Glomerular endothelial cell (primary cell): ENCODE results near the gene KDSR. TPM values are rescaled to one million over a fixed set of nuclear protein-coding genes. Genes with fewer than 3 reads are reported as not detected.
A peak's percentile ranks its signal among the peaks of the same experiment; 100 is the strongest.

Experiments used
- DNase-seq: peaks from one replicate; pipeline ENCODE4 v3.0.0-alpha.2; 2011; ENCODE audit warnings: low read depth, low spot score; ENCODE audit errors: extremely low read depth
- total RNA-seq: library from RNA; depleted of rRNA; stranded (reverse); fragments of >200 nt; gene quantifications from 2 replicates; pipeline ENCODE4 v1.2.3, GENCODE V29; 2015

Gene KDSR
- 37.1 and 57.8 TPM in 2 replicates for total RNA-seq

GRCh38 chr18:63367053-63367953, at the start of gene KDSR:
Gene KDSR, minus strand, starts transcription at chr18:63367206. Its CDS starts 88 bp downstream, at chr18:63367118.
- peak; percentile 94 for DNase-seq

- no peak for DNase-seq
Measured at GRCh38 chr18:63412953-63413352, 45.9 kb upstream of the KDSR start.

DNA sequence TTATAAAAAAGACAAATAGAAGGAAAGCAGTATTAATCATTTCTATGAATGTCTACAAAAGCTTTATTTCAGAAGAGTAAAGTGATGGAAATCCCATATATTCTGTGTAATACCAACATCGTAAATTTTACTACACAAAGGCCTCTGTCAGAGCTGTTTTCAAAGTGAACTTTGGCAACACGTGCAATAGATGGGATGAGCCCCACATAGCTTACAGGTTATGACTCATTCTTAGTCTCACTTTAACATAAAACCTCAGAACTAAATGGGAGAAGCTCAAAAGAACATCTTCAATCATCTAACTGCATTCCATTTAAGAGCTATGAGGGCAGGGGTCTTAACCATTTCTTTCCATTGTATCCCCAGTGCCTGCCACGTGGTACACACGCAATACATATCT, 43.8 kb upstream of the KDSR start:
- DNase-seq, result no peak

DNA sequence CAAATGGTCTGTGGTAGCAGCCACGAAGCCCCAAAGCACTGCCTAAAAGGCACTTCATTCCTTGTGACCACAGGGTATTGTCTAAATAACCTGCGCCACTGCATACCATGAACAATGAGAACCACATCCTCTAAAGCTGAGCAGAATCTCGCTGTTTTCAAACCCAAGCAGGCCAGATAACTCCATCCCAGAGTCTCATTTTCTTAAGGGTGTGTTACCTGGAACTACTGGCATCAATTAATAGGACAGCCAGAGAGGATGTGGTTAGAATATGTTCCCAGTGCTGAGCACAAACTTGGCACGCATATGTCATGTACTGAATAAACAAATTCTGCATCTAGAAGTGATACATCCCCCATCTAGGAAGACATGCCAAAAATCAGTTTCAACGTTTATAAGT, 42.3 kb upstream of the KDSR start:
- DNase-seq, result no peak

DNA sequence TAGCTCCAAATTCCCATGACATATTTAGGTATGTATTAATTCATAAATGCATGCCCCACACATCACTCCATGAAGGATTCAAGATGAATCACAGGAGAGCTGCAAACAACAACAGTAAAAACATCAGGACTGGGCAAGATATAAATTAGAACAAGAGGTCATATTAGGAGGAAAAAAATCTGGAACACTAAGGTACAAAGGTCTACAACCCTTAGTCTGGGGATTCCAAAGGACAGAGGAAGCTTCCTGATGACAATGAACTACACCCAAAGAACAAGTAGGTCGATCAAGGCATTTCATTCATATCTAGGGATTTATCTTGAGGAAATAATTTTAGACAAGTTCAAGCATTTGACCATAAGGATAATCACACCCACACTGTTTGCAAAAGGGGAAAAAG, 40.7 kb upstream of the KDSR start:
- no peak for DNase-seq

DNA sequence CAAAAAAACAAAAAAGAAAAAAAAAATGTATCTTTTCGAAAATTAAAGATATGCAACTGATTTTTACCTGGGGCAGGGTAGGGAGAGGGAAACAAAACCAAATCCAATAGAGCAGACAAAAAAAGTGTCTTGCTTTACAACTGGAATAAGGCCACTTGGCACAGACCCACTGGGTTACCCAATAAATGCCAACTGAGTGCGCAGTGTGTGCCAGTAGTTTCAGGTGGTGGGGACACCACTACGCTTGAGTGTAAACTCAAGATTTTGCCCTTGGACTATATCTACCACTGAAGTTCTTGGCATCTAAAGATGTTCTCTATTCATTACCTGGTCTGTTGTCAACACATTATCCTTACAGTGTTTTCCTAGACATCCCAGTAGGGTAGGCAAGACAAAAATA, 39.0 kb upstream of the KDSR start:
- no peak for DNase-seq

GRCh38 chr18:63402246-63403162, 35.5 kb upstream of the KDSR start:
- DNase-seq, result no peak

DNA sequence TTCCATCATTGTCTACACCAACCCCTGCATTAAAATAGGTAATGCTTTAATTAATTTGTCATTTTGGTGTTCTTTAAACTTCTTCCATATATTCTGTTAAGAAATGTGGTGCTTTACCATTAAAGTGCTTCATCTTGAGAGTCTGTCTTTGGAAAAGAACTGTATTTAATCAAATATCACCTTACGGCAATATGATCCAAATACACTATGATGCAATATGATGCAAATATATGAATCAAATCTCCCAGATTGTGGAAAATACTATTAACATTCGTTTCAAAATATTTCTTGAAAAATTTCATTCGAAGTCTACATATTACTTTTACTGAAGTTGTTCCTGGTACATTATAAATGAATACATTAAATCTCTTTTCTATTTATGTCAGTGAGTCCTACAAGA, 32.3 kb upstream of the KDSR start:
- no peak for DNase-seq

GRCh38 chr18:63397349-63397748, 30.3 kb upstream of the KDSR start:
- no peak for DNase-seq

GRCh38 chr18:63395503-63395902, 28.5 kb upstream of the KDSR start:
- DNase-seq, result no peak

GRCh38 chr18:63394954-63395353, 27.9 kb upstream of the KDSR start:
- DNase-seq, result no peak

GRCh38 chr18:63387861-63388260, 20.9 kb upstream of the KDSR start:
- DNase-seq, result no peak

GRCh38 chr18:63382843-63383242, 15.8 kb upstream of the KDSR start:
- no peak for DNase-seq

DNA sequence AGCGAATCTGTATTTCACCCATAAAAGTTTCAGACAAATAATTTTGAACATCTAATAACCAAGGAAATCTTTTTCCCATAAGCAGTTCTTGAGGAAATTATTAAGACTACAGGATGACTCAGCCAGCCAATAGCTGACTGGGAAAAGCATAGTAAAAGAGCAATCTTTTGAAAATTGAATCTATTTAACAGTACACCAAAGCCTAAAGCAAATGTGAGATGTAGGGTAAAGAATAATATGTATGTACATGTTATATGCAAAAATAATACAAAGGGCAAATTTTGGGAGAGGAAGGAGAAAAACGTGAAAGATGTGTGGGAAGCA, 12.6 kb upstream of the KDSR start:
- no peak for DNase-seq

DNA sequence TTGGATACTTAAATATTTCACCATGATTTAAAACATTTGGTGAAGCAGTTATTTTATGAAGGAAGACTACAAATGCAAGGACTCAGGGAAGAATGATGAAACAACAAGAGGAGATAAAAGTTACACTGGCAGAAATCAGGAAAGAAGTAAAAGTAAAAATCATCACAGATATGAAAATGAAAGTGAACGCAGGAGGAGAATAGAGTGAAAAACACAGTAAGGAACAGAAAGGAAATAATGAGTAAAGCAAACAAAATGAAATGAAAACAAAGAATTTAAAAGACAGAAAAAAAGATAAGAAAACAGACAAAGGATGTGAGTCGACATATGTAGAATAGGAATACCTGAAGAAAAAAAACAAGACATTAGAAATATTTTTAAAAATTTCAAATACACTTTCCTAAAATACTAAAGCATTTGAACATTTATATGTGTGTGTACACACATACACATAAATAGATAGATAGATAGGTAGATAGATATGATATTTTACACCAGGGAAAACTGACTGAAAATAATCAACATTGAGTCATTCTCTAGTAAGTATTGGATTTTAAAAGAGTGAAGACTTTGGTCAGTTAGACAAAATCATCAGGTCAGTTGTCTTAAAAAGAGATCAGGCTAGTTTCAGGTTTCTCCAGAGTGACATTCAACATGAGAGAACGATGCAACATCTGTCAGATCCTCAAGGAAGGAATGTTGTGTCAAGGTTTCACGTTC, 12.1 kb upstream of the KDSR start:
- DNase-seq, result no peak

DNA sequence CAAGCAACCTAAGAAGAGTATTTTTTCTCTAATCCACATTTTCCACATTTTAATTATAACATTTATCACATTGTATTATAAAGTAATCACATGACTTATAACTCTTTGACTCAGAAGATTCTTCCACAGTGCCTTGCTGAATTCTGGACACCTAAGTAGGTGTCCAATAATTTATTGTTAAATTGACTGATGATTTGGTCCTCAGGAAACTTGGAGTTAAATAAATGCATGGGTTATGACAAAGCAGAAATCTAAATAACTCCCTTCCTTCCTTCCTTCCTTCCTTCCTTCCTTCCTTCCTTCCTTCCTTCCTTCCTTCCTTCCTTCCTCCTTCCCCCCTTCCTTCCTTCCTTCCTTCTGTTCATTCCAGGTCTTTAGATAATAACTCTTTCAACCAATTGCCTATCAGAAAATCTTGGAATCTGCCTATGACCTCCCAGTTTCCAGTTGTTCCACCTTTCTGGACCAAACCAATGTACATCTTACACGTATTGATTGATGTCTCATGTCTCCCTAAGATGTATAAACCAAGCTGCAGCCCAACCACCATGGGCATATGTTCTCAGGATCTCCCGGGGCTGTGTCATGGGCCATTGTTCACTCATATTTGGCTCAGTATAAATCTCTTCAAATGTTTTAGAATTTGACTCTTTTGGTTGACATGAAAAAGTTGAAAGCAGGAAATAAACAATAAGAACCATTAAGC, 10.4 kb upstream of the KDSR start:
- no peak for DNase-seq

GRCh38 chr18:63376538-63376937, 9.5 kb upstream of the KDSR start:
- DNase-seq, result no peak

GRCh38 chr18:63374540-63374939, 7.5 kb upstream of the KDSR start:
- no peak for DNase-seq

- DNase-seq, result no peak
Measured at GRCh38 chr18:63373161-63373560, 6.2 kb upstream of the KDSR start.

DNA sequence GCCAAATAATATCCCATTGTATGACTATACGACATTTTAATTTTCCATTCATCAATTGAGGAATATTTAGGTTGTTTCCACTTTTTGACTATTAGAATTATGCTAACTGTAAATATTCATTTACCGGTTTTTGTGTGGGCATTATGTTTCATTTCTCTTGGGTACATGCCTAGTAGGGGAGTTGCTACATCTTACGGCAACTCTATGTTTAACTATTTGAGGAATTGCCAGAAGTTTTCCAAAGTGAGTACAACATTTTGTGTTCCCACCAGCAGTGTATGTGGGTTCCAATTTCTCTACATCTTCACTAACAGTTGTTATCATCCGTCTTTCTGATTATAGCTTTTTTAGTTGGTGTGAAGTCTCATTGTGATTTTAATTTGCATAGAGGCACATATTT, 1.6 kb upstream of the KDSR start:
- no peak for DNase-seq
